GM10248 (cell line): ENCODE data around the gene TDG.
"Not testable (repeated sequence)": the region's sequence is repeated elsewhere in the genome, so short reads cannot be mapped to it uniquely, and the experiment has no call there.

Source experiments
- CTCF ChIA-PET: fragments of 300-600 bp; sonication (Branson Sonifier 250); formaldehyde crosslinking; extraction: SDS; loops from one replicate; lab custom pipeline; 2021; ENCODE audit warnings: antibody characterized with exemption; lab: Yijun Ruan, JAX
- POLR2A ChIA-PET: fragments of 350-650 bp; sonication (Branson Sonifier 250); formaldehyde crosslinking; extraction: SDS; loops from one replicate; lab custom pipeline; 2020; ENCODE audit warnings: antibody characterized with exemption; lab: Yijun Ruan, JAX
- DNase-seq: peaks from one replicate; pipeline ENCODE4 v3.0.0; 2012; ENCODE audit errors: extremely low spot score
- TF ChIP-seq, protein P1 (sequence below): IDR thresholded peaks from 2 replicates; pipeline ENCODE4 v1.5.1; 2012; ENCODE audit warnings: mild to moderate bottlenecking, low read depth; ENCODE audit errors: extremely low read depth, missing control alignments, control extremely low read depth

The TDG gene

GRCh38 chr12:104006929-104007328, 41.3 kb downstream of the TDG start:
- ChIA-PET CTCF (no interaction called here), POLR2A (no interaction called here)
- DNase-seq = no peak
- TF ChIP-seq, protein P1, sequence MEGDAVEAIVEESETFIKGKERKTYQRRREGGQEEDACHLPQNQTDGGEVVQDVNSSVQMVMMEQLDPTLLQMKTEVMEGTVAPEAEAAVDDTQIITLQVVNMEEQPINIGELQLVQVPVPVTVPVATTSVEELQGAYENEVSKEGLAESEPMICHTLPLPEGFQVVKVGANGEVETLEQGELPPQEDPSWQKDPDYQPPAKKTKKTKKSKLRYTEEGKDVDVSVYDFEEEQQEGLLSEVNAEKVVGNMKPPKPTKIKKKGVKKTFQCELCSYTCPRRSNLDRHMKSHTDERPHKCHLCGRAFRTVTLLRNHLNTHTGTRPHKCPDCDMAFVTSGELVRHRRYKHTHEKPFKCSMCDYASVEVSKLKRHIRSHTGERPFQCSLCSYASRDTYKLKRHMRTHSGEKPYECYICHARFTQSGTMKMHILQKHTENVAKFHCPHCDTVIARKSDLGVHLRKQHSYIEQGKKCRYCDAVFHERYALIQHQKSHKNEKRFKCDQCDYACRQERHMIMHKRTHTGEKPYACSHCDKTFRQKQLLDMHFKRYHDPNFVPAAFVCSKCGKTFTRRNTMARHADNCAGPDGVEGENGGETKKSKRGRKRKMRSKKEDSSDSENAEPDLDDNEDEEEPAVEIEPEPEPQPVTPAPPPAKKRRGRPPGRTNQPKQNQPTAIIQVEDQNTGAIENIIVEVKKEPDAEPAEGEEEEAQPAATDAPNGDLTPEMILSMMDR = no peak

- DNase-seq = no peak
- CTCF ChIA-PET = no interaction called here
- POLR2A ChIA-PET = no interaction called here
- TF ChIP-seq, protein P1 = no peak
Measured at GRCh38 chr12:104010121-104010520, 44.4 kb downstream of the TDG start.

- ChIA-PET POLR2A (interaction anchor here (0.6 kb wide), 1 partner anchor 280 kb away, joined by 3 read pairs; no protein-coding TSS in a partner anchor), CTCF (no interaction called here)
- DNase-seq = no peak
- TF ChIP-seq, protein P1 = no peak
Measured at GRCh38 chr12:104010606-104011169, 45.0 kb downstream of the TDG start.

- DNase-seq = no peak
- ChIA-PET CTCF (no interaction called here), POLR2A (no interaction called here)
- TF ChIP-seq, protein P1 = no peak
Measured at GRCh38 chr12:104011253-104011652, 45.6 kb downstream of the TDG start.

- TF ChIP-seq, protein P1 = no peak
- DNase-seq = no peak
- POLR2A ChIA-PET = no interaction called here
- CTCF ChIA-PET = interaction anchor here (2.0 kb wide), 1 partner anchor 9 kb away, joined by 4 read pairs; no protein-coding TSS in a partner anchor
Measured at GRCh38 chr12:104012331-104012730, 46.7 kb downstream of the TDG start.

GRCh38 chr12:104021862-104022261, 56.2 kb downstream of the TDG start:
- CTCF ChIA-PET, POLR2A ChIA-PET, DNase-seq: not testable (repeated sequence)

DNA sequence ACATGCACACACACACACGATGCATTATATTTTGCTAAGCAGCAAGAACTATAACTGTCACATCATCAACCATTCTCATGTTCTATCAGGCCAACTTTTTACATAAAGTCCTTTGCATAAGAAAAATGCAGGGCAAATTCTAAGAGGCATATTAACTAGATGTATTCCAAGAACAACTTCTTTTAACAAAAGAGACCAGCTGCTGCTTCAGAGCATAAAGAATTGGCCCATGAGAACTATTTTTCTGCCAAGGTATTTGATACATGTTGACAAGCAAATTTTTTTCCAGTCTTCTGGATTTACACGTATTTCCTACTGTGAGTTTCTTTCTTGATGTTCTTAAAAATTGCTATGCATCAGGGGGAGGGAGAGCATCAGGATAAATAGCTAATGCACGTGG, 57.1 kb downstream of the TDG start:
- TF ChIP-seq, protein P1 = no peak
- POLR2A ChIA-PET = no interaction called here
- DNase-seq = no peak
- CTCF ChIA-PET = no interaction called here
